Activated T-cell treated with anti-CD3 and anti-CD28 coated beads, Interleukin-2, amount 50 U/mL, for 1 hour (primary cell): Measurements from ENCODE around the gene VSTM5.

Experiments used
- DNase-seq: peaks from one replicate; pipeline ENCODE4 v3.0.0-alpha.2; 2020

The VSTM5 gene

GRCh38 chr11:93842034-93842433, 8.4 kb downstream of the VSTM5 start:
- no peak for DNase-seq

GRCh38 chr11:93841446-93841845, 9.0 kb downstream of the VSTM5 start:
- no peak for DNase-seq

- no peak for DNase-seq
These were observed 9.4 kb downstream of the VSTM5 start for GRCh38 chr11:93840981-93841380.

GRCh38 chr11:93840180-93840579, 10.2 kb downstream of the VSTM5 start:
- no peak for DNase-seq

- DNase-seq, result no peak
These were observed 11.5 kb downstream of the VSTM5 start for GRCh38 chr11:93838967-93839366.

- no peak for DNase-seq
These were observed 17.6 kb downstream of the VSTM5 start for GRCh38 chr11:93832780-93833179.

GRCh38 chr11:93831343-93832127, 18.9 kb downstream of the VSTM5 start:
- DNase-seq, result no peak

- DNase-seq, result no peak
These were observed 20.8 kb downstream of the VSTM5 start for GRCh38 chr11:93829598-93829997.

GRCh38 chr11:93827363-93827762, 23.1 kb downstream of the VSTM5 start:
- DNase-seq, result no peak

- DNase-seq, result no peak
These were observed 27.2 kb downstream of the VSTM5 start for GRCh38 chr11:93823210-93823609.

GRCh38 chr11:93822359-93822758, 28.1 kb downstream of the VSTM5 start:
- DNase-seq, result no peak

- DNase-seq, result no peak
These were observed 28.8 kb downstream of the VSTM5 start for GRCh38 chr11:93821617-93822016.

GRCh38 chr11:93820847-93821246, 29.6 kb downstream of the VSTM5 start:
- DNase-seq, result no peak

- DNase-seq, result no peak
These were observed 30.3 kb downstream of the VSTM5 start for GRCh38 chr11:93819966-93820695.

GRCh38 chr11:93817426-93818348, 32.7 kb downstream of the VSTM5 start:
- DNase-seq, result no peak

GRCh38 chr11:93814966-93815633, 35.3 kb downstream of the VSTM5 start:
- DNase-seq, result no peak

GRCh38 chr11:93813974-93814373, 36.4 kb downstream of the VSTM5 start:
- no peak for DNase-seq

- no peak for DNase-seq
These were observed 42.4 kb downstream of the VSTM5 start for GRCh38 chr11:93807980-93808379.

GRCh38 chr11:93804879-93805278, 45.5 kb downstream of the VSTM5 start:
- no peak for DNase-seq

GRCh38 chr11:93801366-93801765, 49.1 kb downstream of the VSTM5 start:
- DNase-seq, result no peak

GRCh38 chr11:93796441-93797231, 53.8 kb downstream of the VSTM5 start:
- DNase-seq, result no peak

GRCh38 chr11:93791493-93791892, 58.9 kb downstream of the VSTM5 start:
- no peak for DNase-seq
